Endometrial microvascular endothelial cells (primary cell): ENCODE results near the gene MYLIP. TPM values are rescaled to one million over a fixed set of nuclear protein-coding genes. Genes with fewer than 3 reads are reported as not detected.

Experiments
- in situ Hi-C: cut with HindIII; loops from 2 replicates; pipeline ENCODE4 v1.10.0; 2017; ENCODE audit warnings: low sequenced_read_pairs, low pct_unique_long_range_greater_than_20kb; ENCODE audit errors: inconsistent ontology term
- total RNA-seq: library from RNA; depleted of rRNA; stranded (reverse); fragments of >200 nt; gene quantifications from one replicate; pipeline ENCODE4 v1.2.3, GENCODE V29; 2015; ENCODE audit errors: inconsistent ontology term

Gene MYLIP
- total RNA-seq, 1 donor from 2014 or later, result 5.4 TPM

GRCh38 chr6:16184129-16184528 lies 55.2 kb downstream of the MYLIP start:
- in situ Hi-C loops, result no loop called here

GRCh38 chr6:16184551-16184950 lies 55.7 kb downstream of the MYLIP start:
- in situ Hi-C loops, result no loop called here

DNA sequence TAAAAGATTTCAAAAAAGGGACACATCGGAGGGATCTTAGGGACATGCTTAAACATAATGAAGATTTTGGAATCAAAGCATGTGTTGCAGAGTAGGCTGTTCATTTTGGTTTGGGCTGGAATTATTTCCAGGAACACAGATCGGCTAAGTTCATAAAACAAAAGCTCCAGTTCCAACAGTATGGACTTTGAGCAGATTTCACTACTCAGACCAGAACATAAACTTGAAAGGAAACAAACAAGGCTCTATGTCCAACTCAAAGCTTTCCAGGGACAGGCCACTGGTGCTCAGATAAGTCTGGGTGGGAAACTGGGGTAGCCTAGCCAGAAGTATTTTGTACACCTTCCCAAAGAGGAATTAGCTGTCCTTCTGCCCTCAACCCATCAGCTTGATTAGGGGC lies 58.3 kb downstream of the MYLIP start:
- in situ Hi-C loops, result no loop called here

- in situ Hi-C loops, result no loop called here
Observed at GRCh38 chr6:16190214-16190613, 61.3 kb downstream of the MYLIP start.

GRCh38 chr6:16196260-16196983 lies 67.5 kb downstream of the MYLIP start:
- in situ Hi-C loops, result no loop called here

DNA sequence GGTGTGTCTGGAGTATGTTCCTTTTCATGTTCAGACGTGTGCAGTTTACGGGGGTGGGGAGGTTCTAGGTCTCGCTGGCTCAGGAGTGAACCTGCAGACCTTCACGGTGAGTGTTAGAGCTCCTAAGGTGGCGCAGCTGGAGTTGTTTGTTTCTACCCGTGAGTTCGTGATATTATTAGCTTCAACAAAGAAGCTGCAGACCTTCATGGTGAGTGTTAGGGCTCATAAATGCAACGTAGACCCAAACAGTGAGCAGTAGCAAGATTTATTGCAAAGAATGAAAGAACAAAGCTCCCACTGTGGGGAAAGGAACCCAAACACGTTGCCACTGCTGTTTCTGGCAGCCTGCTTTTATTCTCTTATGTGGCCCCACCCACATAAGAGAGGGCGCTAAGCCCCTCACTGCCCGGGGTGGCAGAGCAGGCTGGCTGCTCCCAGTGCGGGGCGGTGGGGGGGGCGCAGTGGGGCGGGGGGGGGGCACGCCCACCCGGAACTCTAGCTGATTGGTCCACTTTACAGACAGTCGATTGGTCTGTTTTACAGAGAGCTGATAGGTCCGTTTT lies 68.2 kb downstream of the MYLIP start:
- in situ Hi-C loops, result no loop called here

Other genes starting within 250 kb of the MYLIP start
- 33.8 TPM for gene GMPR, start 109.5 kb downstream of the MYLIP start, total RNA-seq